ENCODE results near the gene NR3C1.

NR3C1 gene

DNA sequence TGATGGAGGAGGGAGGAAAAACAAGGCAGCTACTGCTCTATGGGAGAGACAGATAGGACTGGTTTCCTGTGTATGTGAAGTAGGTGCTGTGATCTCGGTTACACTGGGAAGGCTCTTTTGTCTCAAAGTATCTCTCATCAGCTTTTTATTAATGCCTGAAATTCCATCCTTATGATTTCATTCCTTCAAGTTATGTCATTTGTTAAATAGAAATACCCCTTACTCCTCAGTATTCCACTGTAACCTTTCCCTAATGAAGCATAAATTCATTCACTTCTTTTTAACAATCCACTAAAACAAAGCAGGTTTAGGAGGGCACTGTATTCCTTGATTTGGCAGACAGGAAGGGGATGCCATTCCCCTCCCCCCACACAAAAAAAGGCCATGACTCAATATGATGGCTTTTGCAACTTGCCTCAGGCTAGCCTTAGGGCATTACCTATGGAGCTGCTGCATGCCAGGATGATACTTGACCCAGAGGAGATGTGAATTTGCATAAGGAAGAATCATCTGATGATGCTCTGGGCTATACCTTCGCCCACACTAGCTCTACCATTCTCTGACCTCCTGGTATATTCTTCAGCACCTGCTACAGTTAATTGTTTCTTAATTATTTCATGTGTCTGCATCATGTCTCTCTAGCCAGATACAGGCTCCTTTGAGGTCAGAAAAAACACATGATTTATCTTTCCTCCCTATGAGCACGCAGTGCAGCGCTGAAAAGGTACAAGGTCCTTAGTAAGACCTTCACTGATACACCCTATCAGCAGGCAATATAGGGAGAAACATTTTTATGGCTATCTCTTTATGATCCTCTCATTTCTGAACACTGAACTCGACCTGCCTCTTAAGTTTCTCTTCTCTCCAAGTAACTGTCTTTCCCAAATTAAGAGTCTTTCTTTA is 26.3 kb downstream of the NR3C1 start:
- peak; percentile 26 for FAIRE-seq

DNA sequence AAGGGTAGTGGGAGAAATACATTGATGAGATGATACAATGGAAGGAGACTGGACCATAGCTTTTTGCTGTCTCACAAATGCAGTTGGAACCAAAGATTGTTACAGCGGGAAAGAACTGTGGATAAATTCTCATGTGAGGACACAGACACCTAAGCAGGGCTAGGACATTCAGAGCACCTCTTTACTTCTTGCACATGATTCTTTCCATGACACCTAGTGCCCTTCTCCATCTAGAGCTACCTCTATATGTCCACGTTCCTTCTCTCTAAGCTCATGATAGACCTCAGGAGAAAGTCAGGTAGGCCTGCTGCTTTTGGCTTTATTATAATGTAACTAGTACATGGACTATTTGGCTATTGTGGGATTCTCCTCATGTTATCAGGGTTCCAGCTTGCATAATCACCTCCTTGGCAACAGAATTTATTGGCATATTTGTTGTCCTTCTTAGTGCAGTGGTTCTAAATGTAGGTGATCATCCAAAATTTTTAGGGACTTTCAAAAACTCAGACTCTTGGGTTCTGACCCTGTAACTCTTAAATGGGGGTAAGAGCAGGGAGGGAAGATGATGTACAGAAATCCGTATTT is 27.2 kb downstream of the NR3C1 start:
- FAIRE-seq: no peak
- no peak for DNase-seq (ENCODE audit: insufficient read length, low spot score)
- TF ChIP-seq POU2F2 (IDR thresholded peaks at IDR 0.05; ENCODE audit: low read depth, low read length) (no peak), SPI1 (IDR thresholded peaks at IDR 0.05; ENCODE audit: low read depth, low read length) (no peak), TAF1 (IDR thresholded peaks at IDR 0.05; ENCODE audit: low read depth, low read length) (no peak), POLR2A (IDR thresholded peaks at IDR 0.05; ENCODE audit: low read depth, low read length) (peak; percentile 51; the same call in 1 of the 2 replicates), PAX5 (IDR thresholded peaks at IDR 0.05; ENCODE audit: insufficient read depth, low read length, severe bottlenecking) (no peak)

More for the DNA sequence above, 26.3 kb downstream of the NR3C1 start:
- TF ChIP-seq POLR2AphosphoS5 (IDR thresholded peaks at IDR 0.05; ENCODE audit: low read depth, low read length) (no peak; the same call in 1 of the 2 replicates), TAF1 (IDR thresholded peaks at IDR 0.05; ENCODE audit: low read depth, low read length) (no peak), POLR2A (IDR thresholded peaks at IDR 0.05; ENCODE audit: low read depth, low read length) (peak; percentile 68; the same call in 1 of the 2 replicates), PAX5 (IDR thresholded peaks at IDR 0.05; ENCODE audit: insufficient read depth, low read length, severe bottlenecking) (no peak), POU2F2 (IDR thresholded peaks at IDR 0.05; ENCODE audit: low read depth, low read length) (peak; percentile 71; the same call in 1 of the 2 replicates), SPI1 (IDR thresholded peaks at IDR 0.05; ENCODE audit: low read depth, low read length) (no peak)
- no peak for DNase-seq (ENCODE audit: insufficient read length, low spot score)

DNA sequence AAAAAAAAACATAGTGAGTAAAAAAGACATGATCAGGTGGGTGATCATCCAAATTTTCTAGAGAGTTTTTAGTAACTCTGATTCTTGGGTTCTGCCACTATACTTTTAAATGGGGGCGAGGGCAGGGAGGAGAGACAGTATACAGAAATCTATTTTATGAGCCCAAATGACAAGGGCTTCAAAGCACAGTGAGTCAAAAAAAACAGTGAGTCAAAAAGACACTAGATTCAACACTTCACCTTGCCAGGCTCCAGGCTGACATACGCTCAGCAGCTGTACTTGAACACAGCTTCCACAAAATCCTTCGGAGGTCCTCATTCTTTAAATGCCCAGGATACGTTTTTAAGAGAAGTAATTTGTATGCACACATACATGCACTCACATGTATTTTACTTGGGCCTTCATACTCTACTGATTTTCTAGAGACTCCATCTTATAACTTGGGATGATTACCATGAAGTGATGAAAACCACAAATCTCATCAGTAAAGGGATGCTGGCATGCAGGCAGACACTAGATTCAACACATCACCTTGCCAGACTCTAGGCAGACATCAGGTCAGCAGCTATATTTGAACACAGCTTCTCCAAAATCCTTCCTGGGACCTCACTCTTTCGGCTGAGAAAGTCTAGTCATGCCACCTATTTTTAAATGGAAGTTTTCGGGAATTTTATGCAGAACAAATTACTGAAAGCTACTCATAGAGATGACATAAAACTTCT is 28.8 kb downstream of the NR3C1 start:
- DNase-seq (ENCODE audit: insufficient read length, low spot score) (no peak), FAIRE-seq (no peak)
- TF ChIP-seq SPI1 (IDR thresholded peaks at IDR 0.05; ENCODE audit: low read depth, low read length) (no peak), POU2F2 (IDR thresholded peaks at IDR 0.05; ENCODE audit: low read depth, low read length) (no peak), TAF1 (IDR thresholded peaks at IDR 0.05; ENCODE audit: low read depth, low read length) (no peak), POLR2A (IDR thresholded peaks at IDR 0.05; ENCODE audit: low read depth, low read length) (no peak; the same call in 1 of the 2 replicates), POLR2AphosphoS5 (IDR thresholded peaks at IDR 0.05; ENCODE audit: low read depth, low read length) (no peak), PAX5 (IDR thresholded peaks at IDR 0.05; ENCODE audit: insufficient read depth, low read length, severe bottlenecking) (no peak)

DNA sequence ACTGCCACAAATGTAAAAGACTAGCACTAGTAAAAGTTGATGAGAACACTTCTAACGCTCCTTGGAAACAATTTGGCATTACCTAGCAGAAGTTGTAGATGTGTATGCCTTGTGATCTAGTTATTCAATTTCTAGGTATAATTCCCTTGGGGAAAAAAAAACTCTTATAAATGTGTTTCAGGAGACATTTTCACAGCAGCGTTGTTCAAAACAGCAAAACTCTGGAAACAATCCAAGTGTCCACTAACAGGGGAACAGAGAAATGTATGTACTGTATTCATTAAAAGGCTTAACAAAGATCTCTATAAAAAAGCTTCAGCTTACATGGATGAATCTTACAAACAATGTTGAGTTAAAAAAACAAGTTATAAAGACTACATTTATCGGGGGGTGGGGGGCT is 30.4 kb downstream of the NR3C1 start:
- TF ChIP-seq TAF1 (IDR thresholded peaks at IDR 0.05; ENCODE audit: low read depth, low read length) (no peak), PAX5 (IDR thresholded peaks at IDR 0.05; ENCODE audit: insufficient read depth, low read length, severe bottlenecking) (no peak), SPI1 (IDR thresholded peaks at IDR 0.05; ENCODE audit: low read depth, low read length) (no peak), POLR2AphosphoS5 (IDR thresholded peaks at IDR 0.05; ENCODE audit: low read depth, low read length) (no peak), POU2F2 (IDR thresholded peaks at IDR 0.05; ENCODE audit: low read depth, low read length) (no peak), POLR2A (IDR thresholded peaks at IDR 0.05; ENCODE audit: low read depth, low read length) (no peak)
- FAIRE-seq: no peak

DNA sequence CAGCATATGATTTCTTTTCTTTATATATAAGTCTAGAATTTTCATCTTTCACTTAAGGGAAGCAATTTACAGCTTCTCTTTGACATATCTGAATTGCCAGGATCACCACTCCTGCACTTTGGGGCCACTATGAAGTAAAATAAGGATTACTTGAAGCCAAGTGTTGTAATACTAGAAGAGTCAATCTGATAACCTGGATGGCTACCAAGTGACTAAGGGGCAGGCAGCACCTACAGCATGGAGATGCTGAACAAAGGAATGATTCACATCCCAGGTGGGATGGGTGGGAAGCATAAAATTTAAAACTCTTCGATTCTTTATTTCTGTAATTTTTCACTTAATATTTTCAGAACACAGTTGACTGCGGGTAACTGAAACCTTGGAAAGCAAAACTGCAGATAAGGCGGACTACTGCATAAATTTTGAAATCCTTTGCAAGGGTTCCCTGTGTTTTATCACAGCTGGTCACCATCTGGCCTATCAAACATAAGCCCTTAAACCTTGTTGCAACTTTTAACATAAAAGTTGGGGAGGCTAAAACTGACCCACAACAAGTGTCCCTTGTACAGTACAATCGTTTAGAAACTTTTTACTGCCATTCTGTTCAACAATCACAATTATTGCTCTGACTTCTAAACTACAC is 31.2 kb downstream of the NR3C1 start:
- DNase-seq (ENCODE audit: insufficient read length, low spot score) (no peak), FAIRE-seq (no peak)
- TF ChIP-seq SPI1 (IDR thresholded peaks at IDR 0.05; ENCODE audit: low read depth, low read length): no peak
- no peak for TF ChIP-seq POLR2A (IDR thresholded peaks at IDR 0.05; ENCODE audit: low read depth, low read length)
- no peak for TF ChIP-seq PAX5 (IDR thresholded peaks at IDR 0.05; ENCODE audit: insufficient read depth, low read length, severe bottlenecking)
- TF ChIP-seq TAF1 (IDR thresholded peaks at IDR 0.05; ENCODE audit: low read depth, low read length): no peak
- TF ChIP-seq POU2F2 (IDR thresholded peaks at IDR 0.05; ENCODE audit: low read depth, low read length): no peak
- no peak for TF ChIP-seq POLR2AphosphoS5 (IDR thresholded peaks at IDR 0.05; ENCODE audit: low read depth, low read length)

More for the DNA sequence above, 30.4 kb downstream of the NR3C1 start:
- no peak for DNase-seq (ENCODE audit: insufficient read length, low spot score)

DNA sequence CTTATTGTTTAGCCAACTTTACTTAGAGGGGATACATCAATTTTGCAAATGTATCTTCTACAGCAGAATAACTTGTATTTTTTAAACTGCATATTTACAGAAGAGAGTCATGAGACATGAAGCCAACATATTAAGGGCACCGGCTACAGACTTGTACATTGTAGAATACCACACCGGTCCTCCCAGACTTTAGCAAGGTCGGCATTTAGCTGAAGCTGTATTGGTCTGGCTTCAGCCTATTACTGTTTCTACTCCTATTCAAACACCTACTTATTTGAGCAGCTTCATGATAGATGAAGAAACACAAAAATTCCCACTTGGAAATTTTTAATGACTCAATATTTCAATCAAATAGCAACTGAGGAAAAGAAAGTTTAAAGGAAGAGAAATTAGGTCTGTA is 33.0 kb downstream of the NR3C1 start:
- FAIRE-seq: peak; percentile 51
- TF ChIP-seq PAX5 (IDR thresholded peaks at IDR 0.05; ENCODE audit: insufficient read depth, low read length, severe bottlenecking): no peak
- TF ChIP-seq POLR2A (IDR thresholded peaks at IDR 0.05; ENCODE audit: low read depth, low read length): no peak
- TF ChIP-seq TAF1 (IDR thresholded peaks at IDR 0.05; ENCODE audit: low read depth, low read length): no peak
- no peak for TF ChIP-seq SPI1 (IDR thresholded peaks at IDR 0.05; ENCODE audit: low read depth, low read length)
- no peak for TF ChIP-seq POU2F2 (IDR thresholded peaks at IDR 0.05; ENCODE audit: low read depth, low read length)
- TF ChIP-seq POLR2AphosphoS5 (IDR thresholded peaks at IDR 0.05; ENCODE audit: low read depth, low read length): no peak
- no peak for DNase-seq (ENCODE audit: insufficient read length, low spot score)

DNA sequence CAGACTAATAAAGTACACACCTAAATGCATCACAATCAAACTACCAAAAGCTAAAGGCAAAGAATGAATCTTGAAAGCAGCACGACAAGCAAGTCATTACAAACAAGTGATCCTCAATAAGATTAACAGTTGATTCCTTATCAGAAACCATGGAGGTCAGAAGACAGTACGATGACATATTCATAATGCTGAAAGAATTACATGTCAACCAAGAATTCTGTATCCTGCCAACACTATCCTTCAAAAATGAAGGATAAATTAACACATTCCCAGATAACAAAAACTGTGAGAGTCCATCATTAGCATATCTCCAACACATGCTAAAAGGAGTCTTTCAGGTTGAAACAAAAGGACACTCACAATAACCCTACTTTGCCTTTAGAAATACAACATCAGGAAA is 39.4 kb downstream of the NR3C1 start:
- FAIRE-seq (no peak), DNase-seq (ENCODE audit: insufficient read length, low spot score) (no peak)
- no peak for TF ChIP-seq POU2F2 (IDR thresholded peaks at IDR 0.05; ENCODE audit: low read depth, low read length)
- TF ChIP-seq POLR2AphosphoS5 (IDR thresholded peaks at IDR 0.05; ENCODE audit: low read depth, low read length): no peak
- no peak for TF ChIP-seq TAF1 (IDR thresholded peaks at IDR 0.05; ENCODE audit: low read depth, low read length)
- no peak for TF ChIP-seq SPI1 (IDR thresholded peaks at IDR 0.05; ENCODE audit: low read depth, low read length)
- TF ChIP-seq POLR2A (IDR thresholded peaks at IDR 0.05; ENCODE audit: low read depth, low read length): no peak
- no peak for TF ChIP-seq PAX5 (IDR thresholded peaks at IDR 0.05; ENCODE audit: insufficient read depth, low read length, severe bottlenecking)

DNA sequence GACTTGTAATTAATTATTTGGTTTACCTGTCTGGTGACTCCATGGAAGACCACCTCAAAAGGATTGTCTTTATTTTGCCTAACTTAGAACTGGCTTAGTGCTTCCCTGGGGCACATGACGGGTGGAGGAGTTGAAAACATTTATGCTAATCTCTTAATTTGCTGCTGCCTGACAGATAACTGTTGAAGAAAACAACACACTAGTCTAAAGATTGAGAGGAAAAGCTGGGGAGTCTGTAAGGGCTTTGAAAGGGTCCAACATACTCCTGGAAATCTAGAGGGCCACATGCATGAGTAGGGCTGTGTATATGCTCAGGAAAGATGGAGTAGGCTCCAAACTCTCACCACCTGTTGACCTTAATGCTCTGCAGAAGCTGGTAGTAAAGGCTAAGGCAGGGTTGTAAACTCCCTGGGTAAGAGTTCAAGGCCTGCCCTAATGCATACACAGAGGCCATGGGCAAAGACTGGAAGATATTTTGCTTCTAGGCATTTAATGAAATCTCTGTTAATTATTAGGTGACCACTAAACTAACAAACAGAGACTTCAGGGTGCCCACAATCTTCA is 40.7 kb downstream of the NR3C1 start:
- FAIRE-seq (no peak), DNase-seq (ENCODE audit: insufficient read length, low spot score) (no peak)
- no peak for TF ChIP-seq PAX5 (IDR thresholded peaks at IDR 0.05; ENCODE audit: insufficient read depth, low read length, severe bottlenecking)
- no peak for TF ChIP-seq POU2F2 (IDR thresholded peaks at IDR 0.05; ENCODE audit: low read depth, low read length)
- no peak for TF ChIP-seq POLR2AphosphoS5 (IDR thresholded peaks at IDR 0.05; ENCODE audit: low read depth, low read length)
- no peak for TF ChIP-seq TAF1 (IDR thresholded peaks at IDR 0.05; ENCODE audit: low read depth, low read length)
- TF ChIP-seq POLR2A (IDR thresholded peaks at IDR 0.05; ENCODE audit: low read depth, low read length): no peak
- no peak for TF ChIP-seq SPI1 (IDR thresholded peaks at IDR 0.05; ENCODE audit: low read depth, low read length)

Measured in GM12891 (cell line).